Ammon's horn (tissue), 1 donor: ENCODE results near the gene FRAS1.
"Not testable (repeated sequence)": the region's sequence is repeated elsewhere in the genome, so short reads cannot be mapped to it uniquely, and the experiment has no call there.

Source experiments
- DNase-seq: peaks from one replicate; pipeline ENCODE4 v3.0.0-alpha.2; 2016; ENCODE audit warnings: low spot score

Gene FRAS1

DNA sequence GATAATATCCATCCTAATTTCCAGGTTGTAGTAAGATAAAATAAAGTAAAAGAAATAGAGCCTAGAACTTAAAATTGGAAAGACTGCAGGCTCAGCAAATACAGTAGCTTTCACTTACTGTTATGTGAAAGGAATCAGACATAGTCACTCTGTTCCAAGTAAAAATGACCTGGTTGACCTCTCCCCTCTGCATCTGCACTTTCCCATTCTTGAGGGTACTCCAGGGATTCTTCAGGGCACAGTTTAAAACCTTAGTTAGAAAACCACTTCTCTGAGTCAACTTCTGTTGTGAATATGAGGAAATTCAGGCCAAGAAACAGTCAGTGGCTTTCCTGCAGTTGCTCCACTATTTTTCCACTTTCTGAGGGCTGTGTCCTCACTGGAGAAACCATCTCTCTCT is 42.9 kb downstream of the FRAS1 start:
- DNase-seq = no peak

DNA sequence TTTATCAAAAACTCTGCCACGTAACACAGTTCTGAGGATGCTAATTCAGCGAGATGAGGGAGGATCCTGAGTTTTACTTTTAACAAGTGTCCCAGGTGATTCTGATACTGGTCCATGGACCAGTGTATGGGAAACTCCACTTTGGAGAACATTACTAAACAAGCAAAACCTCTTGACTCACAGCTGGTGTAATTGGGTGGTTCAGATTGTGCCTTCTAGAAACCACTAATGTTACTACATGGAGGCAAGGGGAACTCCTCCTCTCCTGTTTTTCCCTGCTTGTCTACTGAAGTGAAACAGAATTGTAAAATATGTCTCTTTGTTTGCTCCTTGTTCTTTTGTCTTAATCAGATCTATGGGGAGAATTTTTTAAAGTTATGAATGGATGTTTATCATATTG is 62.6 kb downstream of the FRAS1 start:
- DNase-seq = no peak

DNA sequence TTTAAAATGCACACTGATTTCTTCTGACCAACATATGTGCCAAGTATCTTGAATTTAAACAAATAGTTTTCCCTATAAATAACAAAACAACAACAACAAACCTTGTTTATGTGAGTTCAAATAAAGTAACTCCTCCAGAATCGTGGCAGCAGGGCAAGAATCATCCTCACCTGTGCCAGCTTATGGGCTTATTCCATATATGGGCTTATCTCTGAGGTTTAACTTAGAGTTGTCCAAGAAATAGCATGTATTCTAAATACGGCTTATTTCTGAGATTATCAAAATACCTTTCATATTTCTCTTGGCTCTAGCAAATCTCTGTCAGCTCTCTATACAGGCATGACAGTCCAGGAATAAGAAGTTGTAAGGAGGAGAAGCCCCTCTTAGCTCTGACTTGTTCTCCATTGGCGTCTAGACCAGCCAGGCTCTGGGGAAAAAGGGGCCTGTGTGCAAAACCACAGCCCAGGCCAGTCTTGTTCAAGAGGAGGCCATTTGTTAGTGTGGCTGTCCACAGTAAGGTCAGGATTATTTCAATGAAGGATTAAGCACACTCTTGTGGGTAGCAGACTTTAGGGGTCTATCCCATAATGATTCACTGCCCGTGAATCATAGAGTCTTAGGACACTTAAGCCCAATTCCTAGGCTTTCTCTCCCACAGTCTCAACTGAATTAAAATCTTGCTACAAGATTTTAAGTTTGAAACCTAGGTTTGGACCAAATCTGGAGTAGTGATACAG is 63.2 kb downstream of the FRAS1 start:
- DNase-seq = no peak

DNA sequence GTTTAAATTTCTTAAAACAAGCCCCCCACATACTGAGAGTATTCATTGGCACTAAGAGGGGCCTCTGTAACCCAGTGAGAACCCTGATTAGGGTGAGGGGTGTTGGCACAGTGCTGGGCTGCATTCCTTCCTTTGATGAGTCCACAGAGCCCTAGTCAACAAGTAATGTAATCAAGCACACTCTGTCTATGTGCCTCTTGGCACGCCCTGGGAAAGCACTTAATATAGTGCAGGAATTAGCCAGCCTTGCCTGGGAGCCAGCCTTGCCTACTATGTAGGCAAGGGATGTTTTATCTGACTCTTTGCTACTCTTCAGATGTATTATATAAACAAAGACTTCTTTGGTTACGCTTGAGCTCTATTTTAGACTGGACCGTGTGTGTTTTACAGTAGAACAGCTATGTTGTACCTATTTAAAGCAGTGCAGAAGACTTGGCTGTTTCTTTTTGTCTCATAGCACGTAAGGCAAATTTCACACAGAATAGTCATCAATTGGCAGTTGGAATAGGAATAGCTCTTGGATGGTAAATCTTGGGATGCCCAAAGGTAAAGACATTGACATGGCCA is 64.3 kb downstream of the FRAS1 start:
- no peak for DNase-seq

DNA sequence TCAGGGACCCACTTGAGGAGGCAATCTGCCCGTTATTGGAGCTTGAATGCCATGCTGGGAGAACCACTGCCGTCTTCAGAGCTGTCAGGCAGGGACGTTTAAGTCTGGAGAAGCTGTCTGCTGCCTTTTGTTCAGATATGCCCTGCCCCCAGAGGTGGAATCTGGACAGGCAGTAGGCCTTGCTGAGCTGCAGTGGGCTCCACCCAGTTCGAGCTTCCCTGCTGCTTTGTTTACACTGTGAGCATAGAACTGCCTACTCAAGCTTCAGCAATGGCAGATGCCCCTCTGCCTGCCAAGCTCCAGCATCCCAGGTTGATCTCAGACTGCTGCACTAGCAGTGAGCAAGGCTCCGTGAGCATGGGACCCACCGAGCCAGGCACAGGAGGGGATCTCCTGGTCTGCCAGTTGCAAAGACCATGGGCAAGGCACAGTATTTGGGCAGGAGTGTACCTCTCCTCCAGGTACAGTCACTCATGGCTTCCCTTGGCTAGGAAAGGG is 68.8 kb downstream of the FRAS1 start:
- DNase-seq = not testable (repeated sequence)

DNA sequence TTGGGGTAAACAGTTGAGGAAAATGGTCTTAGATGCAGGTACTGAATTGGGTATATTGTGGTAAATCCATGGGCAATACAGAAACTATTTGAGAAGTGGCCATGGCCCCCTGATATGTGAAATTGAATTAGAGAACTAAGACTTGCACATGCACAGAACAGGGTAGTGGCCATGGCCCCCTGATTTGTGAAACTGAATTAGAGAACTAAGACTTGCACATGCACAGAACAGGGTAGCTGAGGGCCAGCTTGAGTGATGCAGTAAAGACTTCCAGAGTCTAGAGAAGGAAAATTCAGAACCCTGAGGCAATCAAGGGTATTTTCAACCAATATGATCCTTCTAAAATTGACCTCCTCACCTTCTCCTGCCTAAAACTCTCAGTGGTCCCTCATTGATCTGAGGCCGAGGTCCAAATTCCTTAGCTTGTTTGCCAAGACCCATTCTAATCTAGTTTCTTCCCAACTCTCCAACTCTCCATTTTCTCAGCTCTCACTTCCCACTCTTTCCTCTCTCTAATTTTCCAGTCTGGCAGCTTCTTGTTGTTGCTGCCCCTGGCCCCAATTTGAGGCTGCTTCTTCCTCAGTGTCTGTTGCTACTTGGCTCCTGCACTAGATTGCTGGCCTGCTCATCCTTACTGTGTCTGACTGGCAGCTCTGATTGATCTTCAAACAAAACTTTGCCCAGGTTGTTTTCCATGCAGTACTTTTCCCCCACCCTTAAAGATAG is 72.4 kb downstream of the FRAS1 start:
- no peak for DNase-seq

DNA sequence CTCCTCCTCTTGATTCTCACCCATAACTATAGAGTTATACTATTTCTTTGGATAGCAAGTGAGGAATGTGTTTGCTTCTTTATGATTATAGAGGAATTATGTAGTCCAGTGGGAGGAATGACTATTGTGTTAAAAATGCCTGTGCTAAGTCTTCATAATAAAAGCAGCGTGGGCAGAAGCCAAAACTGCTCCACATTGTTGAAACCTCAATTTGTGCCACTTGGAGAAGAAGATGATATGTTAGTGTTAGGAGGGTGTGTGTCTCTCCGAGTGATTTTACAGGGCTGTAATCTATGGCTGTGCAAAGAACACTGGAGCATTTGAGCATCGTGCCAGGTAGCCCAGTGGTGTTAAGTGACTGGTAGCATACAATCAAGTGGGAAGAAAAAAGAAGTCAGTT is 74.3 kb downstream of the FRAS1 start:
- DNase-seq = peak; percentile 4

DNA sequence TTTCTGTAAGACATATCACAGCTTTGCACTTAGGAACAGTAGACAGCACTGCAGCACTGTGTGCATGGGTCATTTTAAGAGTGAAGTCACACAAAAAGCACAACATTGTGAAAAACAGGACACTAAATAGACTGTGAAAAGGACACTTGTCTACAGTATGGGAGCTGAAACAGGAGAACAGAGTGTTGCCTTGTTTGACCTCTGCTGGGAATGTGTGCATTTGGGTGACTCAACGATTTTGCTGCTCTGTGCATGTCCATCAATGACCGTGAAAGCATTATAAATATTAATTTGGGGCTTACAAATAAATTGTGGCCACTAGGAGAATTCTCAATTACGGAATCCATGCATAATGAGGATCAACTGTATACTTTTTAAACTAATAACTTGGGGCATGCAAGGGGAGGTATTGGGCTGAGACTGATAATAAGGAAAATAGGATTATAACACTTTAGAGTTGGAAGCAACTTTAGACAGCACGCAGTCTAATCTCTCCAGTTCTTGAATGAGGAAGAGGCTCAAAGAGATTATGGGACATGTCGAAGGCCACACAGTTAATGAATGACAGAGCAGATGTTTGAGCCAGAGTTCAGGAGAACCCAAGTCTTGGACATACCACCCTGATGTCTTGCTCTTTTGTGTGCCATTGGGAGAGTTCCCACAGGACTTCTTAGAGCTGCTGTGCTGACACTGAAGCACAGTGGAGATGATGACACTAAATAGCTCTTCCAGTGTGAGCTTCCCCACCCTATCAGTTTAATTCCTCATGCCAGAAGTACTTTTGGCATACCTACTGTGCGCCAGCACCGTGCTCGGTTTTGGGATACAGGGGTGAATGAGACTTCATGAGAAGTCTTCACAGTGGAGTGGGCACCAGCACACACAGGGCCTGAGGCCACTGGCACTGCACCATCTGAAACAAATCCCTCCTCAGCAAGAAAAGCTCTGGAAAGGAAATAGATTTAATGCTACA is 79.3 kb downstream of the FRAS1 start:
- DNase-seq = no peak

DNA sequence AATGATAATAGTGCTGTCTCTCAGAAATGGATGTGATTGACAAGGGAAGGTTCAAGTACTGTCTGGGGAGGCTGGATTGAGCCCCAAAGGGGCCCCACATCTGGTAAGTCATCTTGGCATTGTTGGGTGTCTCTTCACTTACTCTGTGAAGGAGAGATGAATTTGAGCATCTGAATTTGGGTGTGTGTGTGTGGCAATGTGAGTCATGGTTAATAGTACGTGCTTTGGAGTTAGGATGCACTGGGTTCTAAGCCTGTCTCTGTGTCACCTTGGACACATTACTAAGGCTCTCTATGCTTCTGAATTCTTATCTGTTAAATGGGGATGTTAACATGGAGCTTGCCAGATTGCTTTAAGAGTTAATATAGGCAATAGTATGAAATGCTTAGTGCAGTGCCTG is 80.4 kb downstream of the FRAS1 start:
- no peak for DNase-seq

DNA sequence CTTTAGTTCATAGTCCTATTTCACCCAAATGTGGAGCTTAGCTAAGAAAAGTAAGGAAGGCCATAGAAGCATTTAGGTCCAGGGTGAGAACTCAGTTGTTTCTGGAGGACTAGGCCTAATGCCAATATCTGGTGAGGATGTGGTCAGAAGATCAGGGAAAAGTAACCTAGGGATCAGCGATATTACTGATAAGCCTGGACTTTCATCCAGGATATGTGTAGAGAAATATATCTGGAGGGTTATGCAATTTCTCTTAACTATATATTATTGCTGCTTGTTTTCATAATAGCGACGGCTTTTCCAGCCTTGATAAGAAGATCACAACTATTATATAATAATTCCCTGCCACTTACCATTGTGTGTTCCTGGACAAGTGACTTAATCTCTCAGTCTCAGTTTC is 81.1 kb downstream of the FRAS1 start:
- no peak for DNase-seq

DNA sequence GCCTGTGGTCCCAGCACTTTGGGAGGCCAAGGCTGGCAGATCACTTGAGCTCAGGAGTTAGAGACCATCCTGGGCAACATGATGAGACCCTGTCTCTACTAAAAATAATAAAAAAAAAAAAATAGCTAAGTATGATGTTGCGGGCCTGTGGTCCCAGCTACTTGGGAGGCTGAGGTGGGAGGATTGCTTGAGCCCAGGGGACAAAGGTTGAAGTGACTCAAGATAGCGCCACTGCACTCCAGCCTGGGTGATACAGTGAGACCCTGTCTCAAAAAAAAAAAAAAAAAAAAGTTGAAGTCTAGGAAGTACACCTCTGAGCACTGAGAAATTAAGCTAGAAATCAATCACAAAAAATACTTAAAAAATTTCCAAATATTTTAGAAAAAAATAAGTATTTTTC is 86.5 kb downstream of the FRAS1 start:
- no peak for DNase-seq

DNA sequence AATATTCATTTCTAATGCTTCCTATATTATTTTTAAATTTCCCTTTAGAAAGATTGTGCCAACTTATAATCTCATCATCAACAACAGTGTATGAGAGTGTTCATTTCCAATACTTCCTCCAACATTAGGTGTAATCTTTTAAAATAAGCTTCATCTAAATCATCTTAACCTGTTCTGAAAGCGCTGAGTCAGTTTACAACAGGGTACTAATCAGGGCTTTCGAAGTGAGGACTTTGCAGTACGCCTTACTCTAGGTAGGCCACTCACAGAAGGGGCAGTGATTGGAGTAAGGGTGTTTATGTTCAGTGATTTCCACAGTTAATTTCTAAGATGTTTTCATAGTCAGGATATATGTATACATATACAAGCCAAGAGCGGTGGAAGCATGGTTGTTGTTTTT is 87.9 kb downstream of the FRAS1 start:
- no peak for DNase-seq

DNA sequence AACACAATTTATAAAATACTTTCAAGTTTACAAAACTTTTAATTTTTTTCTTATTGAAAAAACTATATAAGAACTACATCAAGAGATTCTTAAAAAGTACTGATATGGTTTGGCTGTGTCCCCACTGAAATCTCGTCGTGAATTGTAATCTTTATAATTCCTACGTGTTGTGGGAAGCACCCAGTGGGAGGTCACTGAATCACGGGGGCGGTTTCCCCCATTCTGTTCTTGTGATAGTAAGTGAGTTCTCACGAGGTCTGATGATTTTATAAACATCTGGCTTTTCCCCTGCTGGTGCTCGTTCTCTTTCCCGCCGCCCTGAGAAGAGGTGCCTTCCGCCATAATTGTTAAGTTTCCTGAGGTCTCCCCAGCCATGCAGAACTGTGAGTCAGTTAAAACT is 88.5 kb downstream of the FRAS1 start:
- no peak for DNase-seq

DNA sequence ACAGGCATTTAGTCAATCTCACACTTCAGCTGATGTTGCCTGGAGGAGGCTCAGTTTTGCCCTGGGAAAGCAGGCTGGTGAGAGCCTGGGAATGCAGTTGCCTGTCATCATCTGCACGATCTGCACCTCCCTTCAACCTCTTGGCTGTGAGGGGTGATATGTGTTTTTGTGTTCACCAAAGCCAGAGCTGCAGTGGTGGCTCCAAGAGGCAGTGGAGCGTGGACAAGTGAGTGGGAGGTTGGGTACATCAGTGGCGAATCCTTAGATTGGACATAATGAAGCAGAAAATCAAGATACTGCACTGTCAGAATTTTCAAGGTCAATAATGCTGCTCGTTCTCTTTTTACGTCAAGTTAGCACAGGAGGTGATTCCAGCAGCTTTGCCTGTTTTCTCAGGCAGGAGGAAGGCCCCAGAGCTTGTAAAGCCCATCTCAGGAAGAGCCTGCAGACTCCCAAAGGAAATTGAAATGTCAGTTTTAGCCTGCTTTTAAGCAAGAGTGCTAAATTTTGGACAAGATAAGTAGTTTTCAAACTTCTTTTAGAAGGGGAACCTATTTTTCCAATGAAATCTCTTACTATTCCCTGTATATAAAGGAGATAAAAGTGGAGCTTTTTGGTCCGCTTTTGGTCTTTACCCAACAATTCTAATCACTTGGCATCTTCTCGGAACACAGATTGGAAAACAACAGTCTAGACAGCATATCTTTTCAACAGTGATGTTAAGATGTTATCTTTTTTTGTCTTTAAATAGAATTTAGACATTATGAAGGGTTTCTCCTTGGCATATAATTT is 92.8 kb downstream of the FRAS1 start:
- no peak for DNase-seq

DNA sequence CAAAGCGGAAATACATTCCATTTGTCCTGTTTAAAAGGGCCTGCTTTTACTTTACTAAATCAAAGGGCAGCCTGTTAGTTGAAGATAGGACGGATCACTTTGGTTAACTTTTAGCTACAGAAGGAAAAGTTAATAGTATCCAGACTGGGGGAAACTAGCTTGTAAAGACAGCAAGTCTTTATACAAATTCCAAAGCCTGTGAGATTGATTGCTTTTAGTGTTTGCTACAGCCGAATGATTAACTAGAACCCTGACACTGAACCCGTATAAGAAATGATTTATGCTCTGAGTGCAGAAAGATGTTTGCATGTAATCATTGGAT is 93.4 kb downstream of the FRAS1 start:
- no peak for DNase-seq

DNA sequence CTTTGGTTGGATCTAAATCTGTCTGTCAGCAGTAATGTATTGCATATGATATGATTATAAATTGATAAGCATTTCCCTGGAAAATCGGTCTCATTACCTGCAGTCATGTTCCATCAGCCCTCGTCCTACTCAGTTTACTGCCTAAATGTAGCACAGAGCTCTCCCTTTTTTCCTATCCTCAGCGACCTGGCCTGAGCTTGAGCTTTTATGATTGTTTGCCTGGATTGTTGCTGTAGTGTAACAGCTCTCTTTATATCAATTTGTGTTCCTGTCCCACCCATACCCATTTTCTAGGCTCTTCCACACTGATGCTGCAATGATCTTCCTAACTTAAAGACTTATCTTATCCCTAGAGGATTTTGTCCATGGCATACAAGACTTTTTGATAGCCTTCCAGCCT is 95.7 kb downstream of the FRAS1 start:
- no peak for DNase-seq

DNA sequence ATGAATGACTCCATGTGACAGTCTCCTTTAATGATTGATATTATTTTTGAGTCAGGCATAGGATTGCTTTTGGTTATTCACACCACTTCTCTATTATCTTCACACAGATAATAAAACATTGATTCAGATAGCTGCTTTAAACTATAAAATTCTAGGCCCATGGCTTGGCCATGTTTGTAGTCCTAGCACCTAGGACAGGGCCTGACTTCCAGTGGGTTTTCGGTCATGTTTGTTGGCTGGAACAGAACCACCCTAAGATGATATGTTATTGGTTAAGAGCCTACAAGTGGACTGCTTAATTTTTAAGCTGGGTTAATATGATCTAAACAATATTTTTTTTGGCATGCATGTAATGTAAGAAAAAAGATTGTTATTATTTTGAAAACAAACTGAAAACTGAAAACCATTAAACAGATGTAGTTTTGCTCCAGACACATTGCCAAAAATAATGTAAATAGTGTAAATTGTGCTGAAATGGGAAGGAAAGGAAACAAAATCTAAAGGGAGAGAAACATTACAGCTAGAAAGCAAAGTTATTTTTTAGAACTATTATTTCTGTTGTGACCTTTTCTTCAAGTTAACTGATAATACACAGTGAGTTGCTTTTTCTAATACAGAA is 98.0 kb downstream of the FRAS1 start:
- no peak for DNase-seq

DNA sequence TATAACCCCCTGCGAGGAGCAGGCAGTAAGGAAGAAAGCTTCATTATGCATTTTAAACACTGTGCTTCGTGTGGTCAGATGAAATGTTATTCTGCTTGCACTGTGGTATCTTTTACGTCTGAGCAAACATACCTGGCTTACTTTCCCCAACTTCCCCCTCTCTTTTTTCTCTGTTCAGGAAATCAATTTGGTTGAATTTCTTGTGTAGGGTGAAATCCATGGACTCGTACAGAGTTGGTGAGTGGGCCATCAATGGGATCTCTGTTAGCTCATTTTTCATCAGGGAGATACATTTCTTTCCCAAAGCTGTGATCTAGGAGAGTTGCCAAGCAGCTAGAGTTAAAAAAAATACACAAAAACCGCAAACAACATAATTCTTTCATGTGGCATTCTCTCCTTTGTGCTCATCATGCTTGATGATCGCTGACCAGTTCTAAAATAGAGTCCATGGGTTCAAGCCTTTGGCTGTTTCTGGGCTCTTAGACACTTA is 98.5 kb downstream of the FRAS1 start:
- DNase-seq = no peak

DNA sequence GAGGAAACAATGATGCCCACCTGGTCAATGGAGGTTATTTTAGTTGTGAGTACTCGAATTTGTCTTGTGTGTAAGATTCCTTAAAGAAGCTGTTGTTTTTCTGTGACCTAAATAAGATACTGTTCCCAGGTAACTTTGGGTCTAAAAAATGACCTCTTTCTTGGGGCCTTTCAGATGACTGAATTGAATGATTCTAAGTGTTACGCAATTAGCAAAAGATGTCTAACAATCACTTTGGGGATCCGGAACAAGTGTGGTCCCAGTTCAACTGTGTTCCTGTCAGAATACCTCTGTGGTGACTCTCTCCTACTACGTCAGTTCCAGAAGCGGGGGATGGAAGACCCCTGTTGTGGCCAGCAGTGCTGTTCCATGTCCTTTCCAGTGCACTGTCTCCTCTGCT is 99.4 kb downstream of the FRAS1 start:
- DNase-seq = no peak

DNA sequence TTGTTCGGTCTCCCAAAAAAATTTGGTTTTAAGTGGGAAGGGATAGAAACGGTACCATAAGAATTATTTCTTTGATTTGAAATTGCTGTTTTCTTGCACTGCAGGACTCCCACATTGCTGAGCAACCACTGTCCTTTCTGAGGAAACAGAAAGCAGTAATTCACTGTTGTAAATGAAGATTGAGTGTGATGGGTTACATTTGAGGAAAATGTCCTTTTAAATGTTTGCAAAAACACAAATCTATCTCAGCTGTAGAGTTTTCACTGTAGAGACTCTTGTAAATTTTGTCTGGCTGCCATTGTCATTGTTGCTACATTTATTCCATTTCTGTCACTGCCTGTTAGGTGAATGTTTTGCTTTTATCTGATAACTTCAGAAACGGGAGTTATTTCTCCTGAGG is 105.2 kb downstream of the FRAS1 start:
- DNase-seq = no peak

DNA sequence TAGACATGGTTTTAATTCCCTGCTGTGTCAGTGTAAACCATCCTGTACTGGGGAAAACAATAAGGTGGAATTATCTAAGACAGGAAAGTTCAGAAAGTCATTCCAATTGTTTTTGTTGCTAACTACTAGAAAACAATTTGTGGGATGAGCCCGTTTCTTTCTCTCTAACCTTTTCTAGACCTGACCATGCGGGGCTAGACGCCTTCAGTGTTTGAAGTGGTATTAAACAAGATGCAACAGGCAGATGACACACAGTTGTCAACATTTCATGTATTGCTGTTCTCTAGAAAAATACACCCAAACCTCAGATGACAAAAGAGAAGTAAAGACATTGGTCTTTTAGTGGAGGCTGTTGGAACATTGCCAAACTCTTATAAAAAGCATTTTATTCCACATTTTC is 105.7 kb downstream of the FRAS1 start:
- DNase-seq = no peak
